ENCODE results near the gene ANXA2R. TPM values are rescaled to one million over a fixed set of nuclear protein-coding genes. Genes with fewer than 3 reads are reported as not detected.

Gene ANXA2R
- total RNA-seq, 1 experiment from 2014 or later = 8.9 TPM

DNA sequence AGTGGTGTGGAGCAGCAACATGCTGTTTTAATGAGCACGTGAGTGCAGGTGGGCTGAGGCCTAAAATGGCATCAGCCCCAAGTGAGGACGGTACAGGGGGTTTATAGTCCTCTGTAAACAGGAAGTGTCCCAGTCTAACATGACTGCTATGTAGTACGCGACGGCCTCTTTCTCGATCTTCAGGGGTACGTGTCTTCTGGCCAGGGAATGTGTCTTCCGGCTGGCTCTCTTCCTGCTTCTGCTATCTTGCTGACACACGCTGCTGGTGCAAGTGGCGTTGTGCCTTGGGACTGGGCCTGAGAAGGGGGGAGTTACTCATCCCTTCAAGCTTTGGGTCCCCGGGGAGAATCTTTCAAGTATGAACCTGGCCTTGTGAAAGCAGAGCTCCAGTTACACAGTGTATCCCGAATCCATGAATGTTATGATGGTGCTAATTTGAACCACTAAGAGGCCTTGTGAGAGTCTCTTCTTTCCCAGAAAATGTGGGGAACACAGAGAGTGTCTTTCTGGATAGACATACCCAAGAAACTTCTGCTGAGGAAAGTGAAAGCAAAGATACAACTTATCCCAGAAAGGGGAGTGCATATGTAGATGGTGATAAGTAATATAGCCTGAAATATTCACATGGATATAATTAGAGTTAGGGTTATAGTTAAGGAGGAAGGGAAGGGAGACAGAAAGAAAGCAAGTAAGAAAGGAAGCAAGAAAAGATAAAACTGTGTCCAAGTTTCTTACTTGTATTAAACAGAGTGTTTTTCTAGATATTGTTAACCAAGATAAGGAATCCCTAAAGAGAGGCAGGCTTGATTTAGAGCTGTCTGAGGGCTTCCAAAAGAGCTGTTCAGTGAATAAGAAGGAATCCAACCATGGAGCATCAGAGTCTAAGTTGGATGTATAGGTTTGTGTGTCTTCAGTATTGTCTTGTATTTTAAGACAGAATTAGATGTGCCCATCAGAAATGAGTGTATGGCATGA lies 35.5 kb upstream of the ANXA2R start:
- H3F3A ChIP-seq (ENCODE audit: low read length, unreplicated experiment) = no peaks in the 10 kb centered on the region
- H3K4me3 ChIP-seq (ENCODE audit: low read length) = no peak overlapping the region
- H3K27ac ChIP-seq (ENCODE audit: low read length) = no peak overlapping the region
- no peak overlapping the region for H3K9ac ChIP-seq (ENCODE audit: low read length)
- H3K4me1 ChIP-seq (ENCODE audit: insufficient read depth, low read length) = no peaks in the 10 kb centered on the region
- H4K20me1 ChIP-seq (ENCODE audit: low read length) = no peaks in the 10 kb centered on the region
- no peak for ATAC-seq
- ChIA-PET POLR2A (ENCODE audit: unreplicated experiment) (no interaction called here), CTCF (no interaction called here)
- H2AFZ ChIP-seq (ENCODE audit: low read length) = no peak overlapping the region
- no peak for DNase-seq
- TF ChIP-seq EZH2phosphoT487 (IDR thresholded peaks at IDR 0.05; ENCODE audit: borderline replicate concordance, low read length) (no peak), EZH2 (IDR thresholded peaks at IDR 0.05; ENCODE audit: low read length, unreplicated experiment) (no peak), CTCF (conservative IDR thresholded peaks at IDR 0.05; ENCODE audit: low read depth, low read length) (no peak)
- intact Hi-C loops (cut with micrococcal nuclease) = no loop called here
- no peak overlapping the region for H3K4me2 ChIP-seq (ENCODE audit: low read length)
- no peaks in the 10 kb centered on the region for H3K9me3 ChIP-seq (ENCODE audit: low read length)
- peaks cover 10% of the 10 kb centered on the region for H3K79me2 ChIP-seq (ENCODE audit: low read length)
- H3K36me3 ChIP-seq (ENCODE audit: low read depth, low read length) = peaks cover 9% of the 10 kb centered on the region
- no TSS peak for BruUV-seq (replicated peaks)
- no peaks in the 10 kb centered on the region for H3K27me3 ChIP-seq (ENCODE audit: low read length)
- H3K9me2 ChIP-seq (replicated peaks; ENCODE audit: low read length) = no peaks in the 10 kb centered on the region

DNA sequence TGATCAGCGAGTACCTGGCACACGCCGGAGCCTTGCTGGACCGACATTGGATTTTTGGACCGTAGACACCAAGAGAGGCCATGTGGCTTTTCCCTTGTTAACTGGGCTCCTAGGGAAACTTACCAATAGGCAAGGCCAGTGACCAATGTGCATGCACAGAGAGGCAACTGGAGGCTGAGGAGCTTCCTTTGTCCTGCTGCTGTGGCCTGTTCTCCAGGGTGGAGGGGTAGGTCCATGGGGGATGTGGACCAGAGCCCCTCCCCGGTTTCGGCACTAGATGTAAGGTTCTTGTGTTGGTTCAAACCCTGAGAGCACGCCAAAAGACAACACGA lies 34.8 kb upstream of the ANXA2R start:
- intact Hi-C loops (cut with micrococcal nuclease) = no loop called here
- H3K4me3 ChIP-seq (ENCODE audit: low read length) = no peak overlapping the region
- no peak for ATAC-seq
- no peak overlapping the region for H3K27ac ChIP-seq (ENCODE audit: low read length)
- peaks cover under 1% of the 10 kb centered on the region; the same call in 1 of the 2 replicates for H3K4me1 ChIP-seq (ENCODE audit: insufficient read depth, low read length)
- no peak overlapping the region for H3K4me2 ChIP-seq (ENCODE audit: low read length)
- no peak for DNase-seq
- H3K27me3 ChIP-seq (ENCODE audit: low read length) = no peaks in the 10 kb centered on the region
- H3K9me2 ChIP-seq (replicated peaks; ENCODE audit: low read length) = no peaks in the 10 kb centered on the region
- peaks cover 15% of the 10 kb centered on the region for H3K79me2 ChIP-seq (ENCODE audit: low read length)
- BruUV-seq (replicated peaks) = no TSS peak
- no peaks in the 10 kb centered on the region for H4K20me1 ChIP-seq (ENCODE audit: low read length)
- no peaks in the 10 kb centered on the region for H3K9me3 ChIP-seq (ENCODE audit: low read length)
- CTCF ChIA-PET = no interaction called here
- no peak overlapping the region for H3K9ac ChIP-seq (ENCODE audit: low read length)
- no peak overlapping the region for H2AFZ ChIP-seq (ENCODE audit: low read length)
- POLR2A ChIA-PET (ENCODE audit: unreplicated experiment) = no interaction called here
- no peak for TF ChIP-seq EZH2 (IDR thresholded peaks at IDR 0.05; ENCODE audit: low read length, unreplicated experiment)
- TF ChIP-seq EZH2phosphoT487 (IDR thresholded peaks at IDR 0.05; ENCODE audit: borderline replicate concordance, low read length) = no peak
- TF ChIP-seq CTCF (conservative IDR thresholded peaks at IDR 0.05; ENCODE audit: low read depth, low read length) = no peak
- no peaks in the 10 kb centered on the region for H3F3A ChIP-seq (ENCODE audit: low read length, unreplicated experiment)
- peaks cover 10% of the 10 kb centered on the region for H3K36me3 ChIP-seq (ENCODE audit: low read depth, low read length)
